Measurements from ENCODE around the gene GEMIN2.
A peak's percentile ranks its signal among the peaks of the same experiment; 100 is the strongest.

GRCh38 chr14:39102969-39103957 lies 10.9 kb upstream of the GEMIN2 start, which contains the start of gene SEC23A:
- TF ChIP-seq ZBTB7A (IDR thresholded peaks at IDR 0.05; ENCODE audit: low read depth): peak; percentile 85
- peak; percentile 26; the same call in 1 of the 2 replicates for TF ChIP-seq EGR1 (IDR thresholded peaks at IDR 0.05)
- no peak for TF ChIP-seq USF1 (IDR thresholded peaks at IDR 0.05)
- TF ChIP-seq MAX (IDR thresholded peaks at IDR 0.05): peak; percentile 60

Measured in Ishikawa (cell line).